Measurements from ENCODE around the gene SLC39A11.

GRCh38 chr17:73011016-73011486, 81.4 kb downstream of the SLC39A11 start:
- TF ChIP-seq, protein P1, sequence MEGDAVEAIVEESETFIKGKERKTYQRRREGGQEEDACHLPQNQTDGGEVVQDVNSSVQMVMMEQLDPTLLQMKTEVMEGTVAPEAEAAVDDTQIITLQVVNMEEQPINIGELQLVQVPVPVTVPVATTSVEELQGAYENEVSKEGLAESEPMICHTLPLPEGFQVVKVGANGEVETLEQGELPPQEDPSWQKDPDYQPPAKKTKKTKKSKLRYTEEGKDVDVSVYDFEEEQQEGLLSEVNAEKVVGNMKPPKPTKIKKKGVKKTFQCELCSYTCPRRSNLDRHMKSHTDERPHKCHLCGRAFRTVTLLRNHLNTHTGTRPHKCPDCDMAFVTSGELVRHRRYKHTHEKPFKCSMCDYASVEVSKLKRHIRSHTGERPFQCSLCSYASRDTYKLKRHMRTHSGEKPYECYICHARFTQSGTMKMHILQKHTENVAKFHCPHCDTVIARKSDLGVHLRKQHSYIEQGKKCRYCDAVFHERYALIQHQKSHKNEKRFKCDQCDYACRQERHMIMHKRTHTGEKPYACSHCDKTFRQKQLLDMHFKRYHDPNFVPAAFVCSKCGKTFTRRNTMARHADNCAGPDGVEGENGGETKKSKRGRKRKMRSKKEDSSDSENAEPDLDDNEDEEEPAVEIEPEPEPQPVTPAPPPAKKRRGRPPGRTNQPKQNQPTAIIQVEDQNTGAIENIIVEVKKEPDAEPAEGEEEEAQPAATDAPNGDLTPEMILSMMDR (conservative IDR thresholded peaks at IDR 0.05 in 1 of 2, IDR thresholded peaks at IDR 0.05 in 1 of 2; ENCODE audit: extremely low read depth in 1 of 2, insufficient read depth in 1 of 2, low read depth in 1 of 2, low read length in 2 of 2): no peak
- no peak for TF ChIP-seq EZH2 (IDR thresholded peaks at IDR 0.05; ENCODE audit: borderline replicate concordance, low read length)
